GM18873 (cell line): ENCODE results near the gene CCDC30.
"Not testable (repeated sequence)": the region's sequence is repeated elsewhere in the genome, so short reads cannot be mapped to it uniquely, and the experiment has no call there.

Source experiments
- ATAC-seq: cut with Tn5 transposase; IDR thresholded peaks from one replicate; pipeline ENCODE4 v1.9.1; 2021; ENCODE audit warnings: mild to moderate bottlenecking, moderate library complexity, moderate number of reproducible peaks; ENCODE audit not compliant: unreplicated experiment, low FRiP score

The CCDC30 gene

DNA sequence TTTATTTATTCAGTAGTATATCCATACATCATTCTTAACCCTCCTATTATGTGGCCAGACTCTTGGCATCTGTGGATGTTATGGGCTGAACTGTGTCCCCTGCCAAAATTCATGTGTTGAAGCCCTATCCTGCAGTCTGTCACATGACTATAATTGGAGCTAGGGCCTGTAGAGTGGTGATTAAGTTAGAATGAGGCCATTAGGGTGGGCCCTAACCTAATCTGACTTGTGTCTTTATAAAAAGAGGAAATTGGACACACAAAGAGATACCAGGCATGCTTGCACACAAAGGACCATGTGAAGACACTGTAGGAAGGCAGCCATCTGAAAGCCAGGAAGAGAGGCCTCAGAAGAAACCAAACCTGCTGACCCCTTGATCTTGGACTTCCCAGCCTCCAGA lies 13.8 kb upstream of the CCDC30 start:
- ATAC-seq, result no peak

DNA sequence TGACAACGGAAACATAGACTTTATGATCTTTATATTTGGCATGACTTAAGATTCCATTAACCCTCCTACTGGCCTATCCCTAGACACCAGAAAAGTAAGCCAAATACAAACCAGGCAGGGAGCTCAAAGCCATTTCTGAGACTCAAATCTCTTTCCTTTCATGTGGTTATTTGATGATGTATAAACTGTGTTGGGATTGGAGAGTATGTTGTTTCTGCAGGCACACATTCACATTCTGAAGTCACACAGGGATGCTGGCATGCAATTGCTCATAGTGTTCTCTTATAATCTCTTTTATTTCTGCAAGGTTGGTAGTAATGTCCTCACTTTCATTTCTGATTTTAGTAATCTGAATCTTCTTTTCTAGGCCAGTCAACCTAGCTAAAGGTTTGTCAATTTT lies 13.0 kb upstream of the CCDC30 start:
- ATAC-seq, result no peak

- ATAC-seq, result no peak
Observed at GRCh38 chr1:42453386-42453785, 9.7 kb upstream of the CCDC30 start.

DNA sequence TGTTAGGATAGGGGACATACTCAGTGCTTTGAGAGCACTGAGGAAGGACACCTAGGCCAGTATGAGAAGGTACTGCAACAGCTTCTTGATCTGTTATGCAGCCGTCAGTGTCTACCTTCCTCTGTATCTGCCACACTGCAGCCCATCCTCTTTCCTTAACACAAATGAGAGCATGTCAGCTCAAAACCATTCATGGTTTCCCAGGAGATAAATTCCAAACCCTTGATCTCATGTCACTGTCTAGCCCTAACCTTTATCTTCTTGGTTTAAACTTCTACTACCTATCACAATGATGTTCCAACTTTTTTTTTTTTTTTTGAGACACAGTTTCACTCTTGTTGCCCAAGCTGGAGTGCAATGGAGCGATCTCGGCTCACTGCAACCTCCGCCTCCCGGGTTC lies 8.7 kb upstream of the CCDC30 start:
- ATAC-seq, result no peak

DNA sequence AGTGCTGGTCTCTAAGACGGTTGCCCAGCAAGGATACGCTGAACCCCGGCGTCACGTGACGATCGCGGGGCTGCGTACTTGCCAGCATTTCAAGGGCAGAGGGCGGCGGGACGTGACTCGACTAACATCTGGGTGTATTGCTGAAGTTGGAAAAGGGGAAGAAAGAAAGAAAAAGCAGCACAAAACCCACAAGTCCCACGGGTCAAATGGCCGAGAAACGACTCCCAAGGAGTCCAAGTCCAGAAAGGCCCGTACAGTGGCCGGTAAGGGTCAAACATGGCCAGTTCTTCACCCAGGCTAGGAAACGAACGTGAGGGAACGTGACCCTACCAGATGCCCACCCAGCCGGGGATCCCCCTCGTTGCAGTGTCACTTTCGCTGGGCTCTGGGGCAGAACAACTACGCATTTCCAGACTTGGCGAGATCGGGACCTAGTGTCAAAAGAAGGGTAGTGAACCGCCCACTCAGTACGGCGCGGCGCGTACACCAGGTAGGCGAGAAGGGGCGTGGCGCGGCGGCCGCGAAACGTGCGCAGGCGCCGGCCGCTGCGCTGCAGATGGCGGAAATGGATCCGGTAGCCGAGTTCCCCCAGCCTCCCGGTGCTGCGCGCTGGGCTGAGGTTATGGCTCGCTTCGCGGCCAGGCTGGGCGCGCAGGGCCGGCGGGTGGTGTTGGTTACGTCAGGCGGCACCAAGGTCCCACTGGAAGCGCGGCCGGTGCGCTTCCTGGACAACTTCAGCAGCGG lies 6.9 kb upstream of the CCDC30 start, which contains the start of the genes PPCS and ZMYND12:
Gene PPCS, plus strand, starts transcription at position 534 of the 744 bp plus-strand sequence. Its CDS starts 23 bp downstream, at position 557.
Gene ZMYND12, minus strand, starts transcription at position 13 of the 744 bp plus-strand sequence. CDS start 25 bp downstream, outside the sequence.
- peak; percentile 64 for ATAC-seq

DNA sequence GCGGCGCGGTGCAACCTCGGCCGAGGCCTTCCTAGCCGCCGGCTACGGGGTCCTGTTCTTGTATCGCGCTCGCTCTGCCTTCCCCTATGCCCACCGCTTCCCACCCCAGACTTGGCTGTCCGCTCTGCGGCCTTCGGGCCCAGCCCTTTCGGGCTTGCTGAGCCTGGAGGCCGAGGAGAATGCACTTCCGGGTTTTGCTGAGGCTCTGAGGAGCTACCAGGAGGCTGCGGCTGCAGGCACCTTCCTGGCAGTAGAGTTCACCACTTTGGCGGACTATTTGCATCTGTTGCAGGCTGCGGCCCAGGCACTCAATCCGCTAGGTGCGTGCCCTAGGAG lies 6.4 kb upstream of the CCDC30 start:
- peak; percentile 38 for ATAC-seq

GRCh38 chr1:42461196-42461595 lies 1.9 kb upstream of the CCDC30 start:
- no peak for ATAC-seq

GRCh38 chr1:42463921-42464320 lies 835 bp downstream of the CCDC30 start:
- no peak for ATAC-seq

DNA sequence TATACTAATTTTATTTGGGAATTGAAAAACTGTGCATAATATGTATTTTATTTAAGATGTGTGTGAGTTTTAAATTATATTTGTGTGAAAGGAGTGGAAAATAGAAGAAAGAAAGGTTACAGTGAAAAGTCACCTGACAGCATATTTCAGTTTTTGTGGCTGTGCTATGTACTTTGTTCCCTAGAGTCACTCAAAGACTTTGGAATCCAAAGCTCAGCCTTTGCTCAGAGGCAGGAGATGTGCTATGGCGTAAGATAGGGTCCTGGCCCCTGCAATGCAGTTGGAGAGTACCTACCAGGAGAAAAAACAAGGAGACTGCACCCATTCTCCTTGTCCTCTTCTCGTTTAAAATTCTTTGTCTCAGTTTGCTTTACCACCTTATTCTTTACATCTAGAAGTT lies 2.9 kb downstream of the CCDC30 start:
- ATAC-seq, result no peak

DNA sequence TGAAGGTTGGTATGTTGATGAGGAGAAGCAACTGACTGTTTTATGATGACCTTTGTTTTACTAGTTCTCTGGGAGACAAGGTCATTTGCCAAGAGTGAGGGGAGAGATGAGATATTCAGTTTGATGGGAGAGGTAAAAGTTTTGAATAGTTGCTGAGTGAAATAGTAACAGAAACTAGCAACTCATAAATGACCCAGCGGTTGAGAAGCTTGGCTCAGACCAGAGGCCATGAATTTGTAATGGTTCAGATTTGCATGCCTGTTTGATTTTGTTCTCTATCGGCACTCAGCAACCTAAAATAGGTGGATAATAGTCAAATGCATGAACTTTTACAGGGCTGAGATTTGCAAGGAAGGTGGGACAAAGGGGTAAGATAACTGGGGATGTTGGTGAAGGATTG lies 6.6 kb downstream of the CCDC30 start:
- no peak for ATAC-seq

- no peak for ATAC-seq
Observed at GRCh38 chr1:42476605-42477004, 13.5 kb downstream of the CCDC30 start.

DNA sequence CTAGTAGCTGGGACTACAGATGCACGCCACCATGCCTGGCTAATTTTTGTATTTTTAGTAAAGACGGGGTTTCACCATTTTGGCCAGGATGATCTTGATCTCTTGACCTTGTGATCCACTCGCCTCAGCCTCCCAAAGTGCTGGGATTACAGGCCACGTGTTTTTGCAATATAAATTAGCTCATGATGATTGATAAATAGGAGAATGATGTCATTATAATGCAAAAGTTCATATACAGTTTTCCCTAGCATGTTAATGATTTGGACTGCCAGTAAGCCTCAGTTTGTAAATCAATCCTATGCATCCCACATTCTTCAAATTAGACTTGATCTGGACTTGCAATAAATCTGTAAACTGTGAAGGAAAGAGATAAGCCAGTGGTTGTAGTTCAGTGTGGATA lies 14.3 kb downstream of the CCDC30 start:
- not testable (repeated sequence) for ATAC-seq

DNA sequence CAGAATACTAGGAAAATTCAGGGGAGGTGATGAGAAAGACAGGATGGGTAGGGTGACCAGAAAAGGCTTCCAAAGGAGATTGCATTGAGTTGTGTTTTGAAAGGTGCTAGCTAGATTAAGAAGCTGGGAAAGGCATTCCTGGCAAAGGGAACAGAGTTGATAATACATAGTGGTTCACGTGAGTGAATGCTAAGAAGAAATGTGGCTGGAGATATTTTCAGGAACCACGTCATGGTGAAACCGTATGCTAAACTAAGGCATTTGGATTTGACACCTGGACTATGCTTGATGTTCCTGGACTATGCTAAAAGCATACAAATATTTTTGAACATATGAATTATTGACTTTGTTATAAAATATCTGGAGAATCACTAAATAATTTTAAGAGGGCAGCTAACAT lies 14.7 kb downstream of the CCDC30 start:
- no peak for ATAC-seq

GRCh38 chr1:42479621-42480020 lies 16.5 kb downstream of the CCDC30 start:
- ATAC-seq, result no peak

DNA sequence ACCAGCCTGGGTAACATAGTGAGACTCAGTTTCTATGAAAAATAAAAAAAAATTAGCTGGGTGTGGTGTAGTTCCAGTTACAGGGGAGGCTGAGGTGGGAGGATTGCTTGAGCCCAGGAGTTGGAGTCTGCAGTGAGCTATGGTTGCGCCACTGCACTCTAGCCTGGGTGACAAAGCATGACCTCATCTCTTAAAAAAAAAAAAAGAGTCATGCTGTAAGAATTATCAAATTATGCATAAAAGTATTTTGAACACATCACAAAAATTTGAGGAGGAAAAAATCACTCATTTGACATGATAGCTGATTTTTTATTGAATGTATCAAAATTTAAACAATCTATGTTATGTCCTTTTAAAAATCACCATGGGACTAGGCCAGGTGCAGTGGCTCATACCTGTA lies 17.8 kb downstream of the CCDC30 start:
- ATAC-seq, result no peak

- no peak for ATAC-seq
Observed at GRCh38 chr1:42482635-42483153, 19.6 kb downstream of the CCDC30 start.

- no peak for ATAC-seq
Observed at GRCh38 chr1:42484382-42484781, 21.3 kb downstream of the CCDC30 start.

GRCh38 chr1:42490237-42490636 lies 27.2 kb downstream of the CCDC30 start:
- no peak for ATAC-seq

DNA sequence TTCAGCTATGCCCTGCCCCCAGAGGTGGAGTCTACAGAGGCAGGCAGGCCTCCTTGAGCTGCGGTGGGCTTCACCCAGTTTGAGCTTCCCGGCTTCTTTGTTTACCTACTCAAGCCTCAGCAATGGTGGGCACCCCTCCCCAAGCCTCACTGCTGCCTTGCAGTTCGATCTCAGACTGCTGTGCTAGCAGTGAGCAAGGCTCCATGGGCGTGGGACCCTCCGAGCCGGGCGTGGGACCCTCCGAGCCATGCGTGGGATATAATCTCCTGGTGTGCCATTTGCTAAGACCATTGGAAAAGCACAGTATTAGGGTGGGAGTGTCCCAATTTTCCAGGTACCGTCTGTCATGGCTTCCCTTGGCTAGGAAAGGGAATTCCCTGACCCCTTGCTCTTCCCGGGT lies 38.9 kb downstream of the CCDC30 start:
- not testable (repeated sequence) for ATAC-seq

DNA sequence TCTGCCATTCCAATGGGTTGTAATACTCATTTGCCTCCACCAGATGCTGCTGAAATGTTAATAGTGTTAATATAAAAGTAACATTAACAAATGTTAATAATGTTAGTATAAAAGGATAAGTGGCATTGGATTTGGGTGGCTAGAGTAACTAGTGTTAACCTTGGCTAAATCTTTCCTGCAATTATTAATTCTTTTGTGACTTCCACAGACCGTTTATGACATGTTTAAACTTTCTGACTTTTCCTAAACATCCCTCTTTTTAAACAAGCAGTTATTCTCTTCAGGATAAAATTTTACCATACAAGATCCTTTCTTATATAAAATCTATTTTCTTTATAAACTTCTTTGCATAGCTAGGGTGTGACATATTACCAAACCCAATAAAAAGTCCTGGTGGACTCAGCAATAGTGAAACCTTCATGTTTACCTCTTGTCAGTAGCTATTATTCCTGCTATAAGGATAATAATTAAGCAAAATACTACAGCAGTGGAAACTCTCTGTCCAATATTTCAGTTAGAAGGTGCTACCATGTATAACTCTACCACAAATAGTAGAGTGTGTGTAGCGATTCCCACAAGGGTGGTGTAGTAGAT lies 41.5 kb downstream of the CCDC30 start:
- ATAC-seq, result no peak

DNA sequence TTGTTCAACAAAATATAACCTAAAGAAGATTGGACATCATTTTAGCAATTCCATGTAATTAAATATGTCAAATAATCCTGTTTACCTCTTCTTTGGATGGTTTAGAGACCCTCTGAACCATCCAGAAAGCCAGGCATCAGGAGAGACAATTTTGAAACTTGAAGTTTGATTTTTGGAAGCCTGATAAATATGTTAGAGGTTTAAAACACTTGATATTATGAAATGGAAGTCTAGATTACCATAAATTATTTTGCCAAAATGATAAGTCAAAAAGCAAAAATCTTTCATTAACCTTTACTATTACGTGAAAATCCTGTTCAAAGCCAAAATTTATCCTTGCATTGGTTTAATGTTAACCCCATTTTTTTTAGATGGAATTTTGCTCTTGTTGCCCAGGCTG lies 43.5 kb downstream of the CCDC30 start:
- ATAC-seq, result no peak

- ATAC-seq, result not testable (repeated sequence)
Observed at GRCh38 chr1:42511581-42512155, 48.6 kb downstream of the CCDC30 start.
